HG03520 (cell line): Measurements from ENCODE around the gene CFAP74.
A peak's percentile ranks its signal among the peaks of the same experiment; 100 is the strongest.

Experiments
- ATAC-seq: cut with Tn5 transposase; IDR thresholded peaks from one replicate; pipeline ENCODE4 v1.9.1; 2021; ENCODE audit warnings: mild to moderate bottlenecking, moderate library complexity; ENCODE audit not compliant: unreplicated experiment

CFAP74 gene

GRCh38 chr1:1929639-1930545 lies 73.7 kb downstream of the CFAP74 start:
- no peak for ATAC-seq

- no peak for ATAC-seq
Measured at GRCh38 chr1:1929102-1929638, 74.4 kb downstream of the CFAP74 start.

- ATAC-seq, result no peak
Measured at GRCh38 chr1:1928231-1929101, 75.1 kb downstream of the CFAP74 start.

GRCh38 chr1:1927751-1928150 lies 75.8 kb downstream of the CFAP74 start:
- ATAC-seq, result no peak

- ATAC-seq, result no peak
Measured at GRCh38 chr1:1926886-1927660, 76.5 kb downstream of the CFAP74 start.

GRCh38 chr1:1926346-1926811 lies 77.2 kb downstream of the CFAP74 start:
- ATAC-seq, result no peak

GRCh38 chr1:1925437-1926345 lies 77.9 kb downstream of the CFAP74 start:
- no peak for ATAC-seq

GRCh38 chr1:1924849-1925248 lies 78.7 kb downstream of the CFAP74 start:
- no peak for ATAC-seq

GRCh38 chr1:1924386-1924785 lies 79.2 kb downstream of the CFAP74 start:
- ATAC-seq, result no peak

- no peak for ATAC-seq
Measured at GRCh38 chr1:1922956-1923833, 80.4 kb downstream of the CFAP74 start.

GRCh38 chr1:1922702-1922955 lies 81.0 kb downstream of the CFAP74 start:
- ATAC-seq, result no peak

GRCh38 chr1:1921901-1922701 lies 81.5 kb downstream of the CFAP74 start:
- ATAC-seq, result no peak

GRCh38 chr1:1921459-1921862 lies 82.1 kb downstream of the CFAP74 start:
- no peak for ATAC-seq

- no peak for ATAC-seq
Measured at GRCh38 chr1:1920608-1921458, 82.8 kb downstream of the CFAP74 start.

GRCh38 chr1:1920057-1920607 lies 83.5 kb downstream of the CFAP74 start:
- ATAC-seq, result no peak

GRCh38 chr1:1919304-1920056 lies 84.1 kb downstream of the CFAP74 start:
- peak; percentile 72 for ATAC-seq
